Fibroblast of peridontal ligament (primary cell): ENCODE data around the gene TOP2A.

Source experiments
- DNase-seq: peaks from one replicate; pipeline ENCODE4 v3.0.0-alpha.2; 2010; ENCODE audit errors: extremely low read depth

Gene TOP2A

DNA sequence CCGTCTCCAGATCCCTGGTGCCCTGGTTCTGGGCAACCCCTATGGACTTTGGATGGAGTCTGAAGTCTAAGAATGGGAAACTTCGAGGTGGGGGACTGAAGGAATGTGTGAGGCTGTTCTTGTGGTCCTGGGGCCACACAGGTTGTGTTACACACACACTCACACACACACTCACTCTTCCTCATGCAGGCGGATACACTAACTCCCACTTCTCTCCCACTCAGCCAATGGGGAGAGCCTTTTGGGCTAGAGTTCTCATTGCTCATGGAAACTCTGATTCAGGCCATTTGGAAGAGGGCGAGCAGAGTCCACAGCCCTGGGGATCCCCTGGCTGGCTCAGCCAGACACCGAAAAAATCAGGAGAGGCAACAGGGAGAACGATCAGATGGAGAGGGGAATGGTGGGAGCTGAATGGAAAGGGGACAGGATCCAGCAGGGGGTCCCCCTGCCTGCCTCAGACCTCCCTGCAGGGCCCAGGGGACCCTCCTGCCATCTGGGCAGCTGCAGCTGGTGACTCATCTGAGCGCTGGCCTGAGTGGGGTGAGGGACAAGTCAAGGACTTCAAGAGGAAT is 34.6 kb upstream of the TOP2A start:
- DNase-seq, result peak; percentile 94

- DNase-seq, result peak; percentile 98
Observed at GRCh38 chr17:40451420-40451819, 33.7 kb upstream of the TOP2A start.

GRCh38 chr17:40450175-40450574 is 32.5 kb upstream of the TOP2A start:
- DNase-seq, result peak; percentile 48

DNA sequence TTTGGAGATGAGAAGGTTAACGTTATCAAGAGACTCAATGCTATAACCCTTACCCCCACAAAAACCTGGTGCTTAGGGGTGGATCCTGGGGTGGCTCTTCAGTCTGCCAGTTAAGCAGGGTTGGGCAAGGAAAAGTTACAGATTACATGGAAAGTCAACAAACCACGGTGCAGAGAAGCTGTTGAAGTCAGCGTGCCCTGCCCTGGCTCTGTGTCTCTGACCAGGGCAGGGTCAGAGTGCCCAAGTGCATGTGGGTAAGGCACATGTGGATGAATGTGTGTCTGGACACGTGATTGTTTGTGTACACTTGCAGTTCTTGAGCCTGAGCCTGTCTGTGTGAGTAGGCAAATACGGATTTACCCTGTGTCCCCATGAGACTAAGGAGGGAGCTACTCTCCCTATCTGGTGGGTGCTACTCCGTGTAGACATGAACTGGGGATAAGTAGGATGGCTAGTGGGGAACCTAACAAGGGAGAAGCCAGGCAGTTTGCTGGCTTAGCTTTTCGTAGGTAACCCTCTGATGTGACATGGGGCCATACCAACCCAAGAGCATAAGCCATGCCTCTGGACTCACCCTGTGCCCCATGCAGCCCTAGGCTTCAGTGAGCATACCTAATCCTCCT is 31.1 kb upstream of the TOP2A start:
- peak; percentile 49 for DNase-seq

- peak; percentile 62 for DNase-seq
Observed at GRCh38 chr17:40448213-40448638, 30.5 kb upstream of the TOP2A start.

DNA sequence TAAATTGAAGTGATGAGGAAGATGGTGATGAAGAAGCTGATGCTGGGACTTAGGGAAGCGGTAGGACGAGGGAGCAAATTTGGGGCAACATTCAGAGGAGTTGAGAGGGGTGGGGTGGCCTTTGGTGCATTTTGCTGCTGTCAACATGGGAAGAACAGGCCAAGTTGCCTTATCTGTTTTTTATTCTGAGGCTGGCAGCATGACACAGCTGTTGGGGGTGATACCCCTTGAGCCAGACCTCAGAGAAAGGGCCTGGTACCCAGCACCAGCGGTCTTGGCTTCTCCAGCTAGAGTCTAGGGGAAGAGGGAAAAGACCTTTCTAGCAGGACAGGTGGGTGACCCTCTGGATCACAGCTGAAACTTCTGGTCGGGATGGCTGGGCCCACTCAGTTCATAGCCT is 30.1 kb upstream of the TOP2A start:
- no peak for DNase-seq

DNA sequence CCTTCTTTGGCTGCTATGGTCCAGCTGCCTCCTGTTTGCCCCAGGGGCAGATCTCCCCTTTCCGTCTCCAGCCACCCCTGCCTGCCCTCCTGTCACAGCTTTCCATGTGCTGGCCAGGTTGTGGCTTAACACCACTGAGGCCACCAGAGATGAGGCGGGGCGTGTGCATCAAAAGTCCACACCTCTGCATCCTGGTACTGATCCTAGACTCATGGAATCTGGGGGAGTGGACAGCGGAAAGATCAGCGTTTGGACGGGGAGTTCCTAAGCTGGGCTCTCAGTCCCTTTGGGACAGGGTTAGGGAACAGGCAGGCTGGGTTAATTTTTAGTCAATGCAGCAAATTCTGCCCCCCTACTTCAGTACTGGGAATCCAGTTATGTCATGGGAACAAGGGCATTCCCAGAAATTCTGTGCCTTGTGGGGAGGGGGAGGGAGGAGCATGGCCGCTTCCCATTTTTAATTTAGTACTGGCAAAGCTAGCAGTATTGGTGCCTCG is 29.5 kb upstream of the TOP2A start:
- DNase-seq, result no peak

- peak; percentile 73 for DNase-seq
Observed at GRCh38 chr17:40445751-40446468, 28.2 kb upstream of the TOP2A start.

DNA sequence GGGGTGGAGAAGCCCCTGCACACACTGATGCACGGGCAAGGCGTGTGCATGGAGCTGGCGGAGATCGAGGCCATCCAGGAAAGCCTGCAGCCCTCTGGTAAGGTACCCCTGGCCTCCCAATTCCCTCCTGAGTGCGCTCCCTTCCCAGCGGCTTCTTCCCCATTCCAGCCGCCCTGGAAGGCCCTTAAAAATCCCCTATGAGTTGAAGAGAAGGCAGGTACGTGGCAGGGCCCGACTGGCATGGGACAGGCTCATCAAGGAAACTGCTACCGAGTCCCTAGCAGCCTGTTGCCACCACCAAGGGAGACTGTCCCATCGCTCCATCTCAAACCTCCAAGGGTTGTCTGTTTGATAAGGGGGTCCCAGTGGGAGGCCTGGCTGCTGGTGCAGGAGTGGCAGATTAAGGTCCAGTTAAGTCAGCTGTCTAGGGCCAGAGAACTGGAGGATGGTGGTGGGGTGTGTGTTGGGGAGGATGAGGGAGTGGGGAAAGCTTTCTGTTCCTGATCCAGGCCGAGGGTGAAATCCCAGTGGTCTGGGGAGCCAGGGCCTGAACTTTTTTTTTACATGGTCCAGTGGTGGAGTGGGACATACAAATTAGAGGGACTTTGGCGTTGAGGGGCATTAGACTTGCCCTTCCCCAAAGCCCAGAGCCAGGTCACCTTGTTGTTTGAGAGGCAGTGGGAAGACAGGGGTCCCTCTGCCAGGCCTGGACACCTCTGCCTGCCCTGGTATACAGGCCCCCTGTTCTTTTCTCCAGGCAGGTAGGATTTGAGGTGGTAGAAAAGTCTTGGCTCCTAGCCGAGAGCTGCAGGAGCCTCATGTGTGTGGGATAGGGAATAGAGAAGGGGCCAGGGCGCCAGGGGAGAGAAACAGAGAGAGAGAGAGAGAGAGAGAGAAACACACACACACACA is 26.5 kb upstream of the TOP2A start:
- DNase-seq, result no peak

DNA sequence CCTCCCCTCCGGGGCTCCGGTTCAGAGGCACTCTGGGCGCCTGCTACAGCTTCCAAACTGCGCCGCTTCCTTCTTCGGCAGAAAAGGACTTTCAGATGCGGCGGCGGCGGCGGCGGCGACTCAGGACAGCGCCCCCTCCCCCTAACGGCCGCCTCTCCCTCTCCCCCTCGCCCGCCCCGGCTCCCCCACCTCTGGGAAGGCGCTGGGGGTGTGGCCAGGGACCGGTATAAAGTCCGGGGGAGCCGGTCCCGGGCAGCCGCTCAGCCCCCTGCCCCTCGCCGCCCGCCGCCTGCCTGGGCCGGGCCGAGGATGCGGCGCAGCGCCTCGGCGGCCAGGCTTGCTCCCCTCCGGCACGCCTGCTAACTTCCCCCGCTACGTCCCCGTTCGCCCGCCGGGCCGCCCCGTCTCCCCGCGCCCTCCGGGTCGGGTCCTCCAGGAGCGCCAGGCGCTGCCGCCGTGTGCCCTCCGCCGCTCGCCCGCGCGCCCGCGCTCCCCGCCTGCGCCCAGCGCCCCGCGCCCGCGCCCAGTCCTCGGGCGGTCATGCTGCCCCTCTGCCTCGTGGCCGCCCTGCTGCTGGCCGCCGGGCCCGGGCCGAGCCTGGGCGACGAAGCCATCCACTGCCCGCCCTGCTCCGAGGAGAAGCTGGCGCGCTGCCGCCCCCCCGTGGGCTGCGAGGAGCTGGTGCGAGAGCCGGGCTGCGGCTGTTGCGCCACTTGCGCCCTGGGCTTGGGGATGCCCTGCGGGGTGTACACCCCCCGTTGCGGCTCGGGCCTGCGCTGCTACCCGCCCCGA is 25.7 kb upstream of the TOP2A start, which contains the start of gene IGFBP4:
TSS of gene IGFBP4 (plus strand) at position 255 of the 792 bp plus-strand sequence. CDS start at position 541, 286 bp downstream.
- DNase-seq, result peak; percentile 68

DNA sequence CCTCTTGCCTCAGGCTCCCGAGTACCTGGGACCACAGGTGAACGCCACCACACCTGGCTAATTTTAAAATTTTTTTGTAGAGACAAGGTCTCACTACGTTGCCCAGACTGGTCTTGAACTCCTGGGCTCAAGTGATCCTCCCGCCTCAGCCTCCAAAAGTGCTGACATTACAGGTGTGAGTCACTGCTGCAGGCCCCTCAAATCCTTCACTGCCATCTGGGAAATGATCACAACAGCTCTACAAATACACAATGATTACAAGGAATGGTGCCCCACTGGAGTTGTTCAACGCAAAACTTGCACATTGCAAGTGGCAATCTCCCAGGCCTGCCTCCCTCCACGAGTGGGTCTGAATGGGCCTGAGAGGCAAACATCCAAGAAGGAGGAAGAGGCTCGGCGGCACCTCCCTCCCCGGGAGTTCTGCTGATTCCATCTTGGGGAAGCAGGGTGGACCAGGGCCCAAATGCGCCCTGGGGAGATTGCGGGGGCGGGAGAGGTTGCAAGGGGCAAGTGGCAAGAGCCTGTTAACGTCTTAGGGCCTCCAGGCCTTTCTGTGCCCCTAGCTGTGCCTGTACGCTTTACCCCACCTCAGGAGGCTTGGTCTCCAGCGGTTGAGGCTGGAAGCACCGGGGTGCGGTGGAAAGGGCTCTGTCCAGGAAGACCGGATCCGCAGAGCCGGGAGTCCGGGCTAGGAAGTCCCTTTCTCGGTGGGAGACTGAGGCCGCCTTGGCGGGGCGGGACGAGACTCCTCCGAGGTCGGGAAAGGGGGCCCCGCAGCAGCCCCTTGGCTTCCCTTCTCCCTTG is 24.9 kb upstream of the TOP2A start:
- DNase-seq, result peak; percentile 61

DNA sequence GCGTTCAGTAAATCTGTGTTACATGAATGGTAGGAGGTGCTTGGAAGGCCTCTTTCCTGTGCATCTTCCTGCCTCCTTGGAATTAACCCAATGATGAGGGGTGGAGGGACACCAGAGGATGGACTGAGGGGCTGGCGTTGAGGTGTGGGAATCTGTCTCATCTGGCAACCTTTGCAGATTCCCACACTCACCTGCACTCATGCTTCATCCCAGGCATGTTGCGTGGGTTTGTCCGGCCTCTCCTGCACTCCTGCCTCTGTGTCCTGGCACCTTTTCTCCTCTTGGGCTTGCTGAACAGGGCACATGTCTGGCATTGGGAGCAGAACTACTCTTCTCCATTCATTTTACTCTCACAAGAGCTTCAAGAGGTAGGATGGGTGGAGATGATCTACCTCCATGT is 22.5 kb upstream of the TOP2A start:
- DNase-seq, result no peak

DNA sequence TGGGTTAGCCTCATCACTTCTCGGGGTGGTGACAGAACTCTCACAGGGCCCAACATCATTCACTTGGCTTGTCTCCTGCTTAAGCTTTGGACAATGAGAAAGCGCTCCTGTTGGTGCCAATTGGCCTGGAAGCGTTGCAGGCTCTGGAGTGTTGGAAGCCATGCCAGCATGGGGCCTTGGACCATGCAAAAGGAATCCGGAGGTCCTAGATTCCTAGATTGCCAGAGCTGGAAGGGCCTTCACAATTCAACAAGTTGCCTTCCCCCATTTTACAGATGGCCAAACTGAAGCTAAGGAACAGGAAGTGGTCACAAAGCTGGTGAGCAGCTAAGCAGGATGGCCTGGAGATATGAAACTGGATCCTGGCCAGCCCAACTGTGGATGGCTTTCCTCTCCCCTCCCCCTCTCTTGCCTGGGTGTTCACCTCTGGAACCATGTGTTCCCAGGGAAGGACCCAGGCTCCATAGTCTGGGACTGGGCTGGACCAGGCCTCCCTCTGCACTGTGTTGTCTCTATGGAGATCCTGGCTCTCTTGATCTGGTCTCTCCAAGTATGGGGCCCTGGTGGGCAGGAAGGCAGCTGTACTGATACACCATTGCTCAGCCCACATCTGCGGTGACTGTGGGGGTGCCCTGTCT is 19.5 kb upstream of the TOP2A start:
- no peak for DNase-seq

GRCh38 chr17:40436636-40437035 is 18.9 kb upstream of the TOP2A start:
- DNase-seq, result no peak

DNA sequence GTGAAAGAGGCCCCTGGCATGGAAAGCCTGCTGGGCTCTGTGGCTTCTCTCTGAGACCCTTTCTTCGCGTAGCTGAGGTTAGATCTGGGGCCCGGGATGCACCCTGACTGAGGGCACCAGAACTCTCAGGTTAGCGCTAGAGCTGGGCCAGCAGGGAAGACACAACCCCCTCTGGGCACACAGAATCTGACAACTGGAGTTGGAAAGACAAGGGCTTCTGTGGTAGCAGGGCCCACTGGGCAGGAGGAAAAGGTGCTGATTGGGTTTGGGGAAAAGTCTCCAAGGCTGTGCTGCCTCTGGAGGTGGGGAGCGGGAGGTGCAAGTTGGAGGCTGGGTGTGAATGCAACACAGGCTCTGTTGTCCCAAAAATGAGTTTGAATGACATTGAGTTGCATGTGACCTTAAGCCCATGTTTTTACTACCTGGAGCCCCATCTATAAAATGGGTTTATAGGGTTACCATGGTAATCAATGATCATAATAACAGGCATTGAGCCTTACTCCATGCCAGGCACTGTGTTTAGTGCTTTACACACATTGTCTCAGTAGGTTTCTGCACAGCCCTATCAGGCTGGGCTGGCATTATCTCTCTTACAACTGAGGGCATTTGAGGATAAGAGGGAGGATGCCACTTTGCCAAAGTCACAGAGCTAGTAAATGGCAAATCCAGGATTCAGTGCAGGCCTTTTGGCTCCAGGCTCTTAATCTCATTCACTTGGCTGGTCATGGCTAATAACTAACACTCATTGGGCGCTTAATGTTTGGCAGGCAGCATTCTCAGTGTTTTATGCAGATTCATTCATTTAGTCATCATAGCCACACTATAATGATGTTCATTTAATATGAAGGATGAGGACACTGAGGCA is 16.1 kb upstream of the TOP2A start:
- DNase-seq, result no peak

GRCh38 chr17:40432864-40433528 is 15.3 kb upstream of the TOP2A start:
- peak; percentile 83 for DNase-seq

- no peak for DNase-seq
Observed at GRCh38 chr17:40431231-40431602, 13.5 kb upstream of the TOP2A start.
